Pancreas (tissue), 10 donors: ENCODE measurements around the gene SLC37A3. TPM values are rescaled to one million over a fixed set of nuclear protein-coding genes. Genes with fewer than 3 reads are reported as not detected.

ENCODE experiments used
- ATAC-seq, 4 donors: fragments of 200-7000 bp; cut with Tn5 transposase; one replicate each; pipeline versions ENCODE4 v1.8.0 to v1.9.1; 2020; ENCODE audit warnings: mild to moderate bottlenecking in 4 of 4, moderate library complexity in 4 of 4
- DNase-seq, 6 donors: peaks; one replicate each; pipeline ENCODE4 v3.0.0-alpha.2; 2020
- FAIRE-seq: peaks from 2 replicates; lab custom pipeline; 2012; peaks lifted over from hg19 to GRCh38; lab: Jason Lieb, UNC
- H3K27ac ChIP-seq, 4 donors: fragments of 200-600 bp; sonication (generic); 1 replicate in 3 of 4; 2 replicates in 1 of 4; pipeline versions ENCODE4 v1.5.0 to v1.8.0; 2020
- H3K27me3 ChIP-seq, 4 donors: fragments of 200-600 bp; one replicate each; pipeline ENCODE4 v1.8.0; 2021
- H3K36me3 ChIP-seq, 3 donors: fragments of 200-600 bp; sonication (generic) in 1 of 3; one replicate each; pipeline versions ENCODE4 v1.5.0 to v1.8.0; 2020 to 2021
- H3K4me1 ChIP-seq, 3 donors: fragments of 200-600 bp; one replicate each; pipeline ENCODE4 v1.8.0; 2021
- H3K4me3 ChIP-seq, 4 donors: fragments of 200-600 bp; sonication (generic) in 2 of 4; one replicate each; pipeline versions ENCODE4 v1.5.0 to v1.8.0; 2020 to 2021
- H3K9me3 ChIP-seq, 4 donors: fragments of 200-600 bp; one replicate each; pipeline ENCODE4 v1.8.0; 2021
- CTCF ChIP-seq, 4 donors: fragments of 200-600 bp; sonication (generic) in 3 of 4; IDR thresholded peaks; one replicate each; pipeline versions ENCODE4 v1.5.0 to v1.8.0; 2021; ENCODE audit warnings: antibody characterized with exemption in 4 of 4
- WGBS, 2 donors: extraction: QIAGEN DNeasy Blood & Tissue Kit; methylation state at CpG; one replicate each; pipeline ENCODE4 v1.1.7; 2013; 5-methylcytosine and 5-hydroxymethylcytosine counted together
- intact Hi-C, 3 donors: fragments of 100-400 bp; cut with DNase I; formaldehyde crosslinking; loops; one replicate each; pipeline versions ENCODE4 v1.11.1 to v1.14.2; 2022
- polyA plus RNA-seq, 2 donors: library from polyadenylated mRNA; stranded (reverse); fragments of 200-250 nt; gene quantifications; one replicate each; pipeline ENCODE4 v1.2.3, GENCODE V29; 2013
- total RNA-seq, 6 donors: library from RNA; stranded (reverse); fragmentation: NEBNext Ultra II Directional in 4 of 6; extraction: Animal tissue kit (Norgen Biotek cat#: 25700) in 4 of 6; gene quantifications; one replicate each; pipeline versions ENCODE4 v1.2.1 to v1.2.4, GENCODE V29; 2021 to 2023
- donor health status: healthy with polysubstance abuse.
- donor health status: DM: no; HTN: no; CAD: no; lungs with moderate emphysema.
- donor health status: DM: no; HTN: no; CAD: no.
- donor health status: control.
- donor health status: control.
- donor health status: Bipolar disorder and iron deficiency.
- donor health status: DM: yes; HTN: yes; CAD: no.
- donor health status: DM: no; HTN: no; CAD: no.
- donor health status: DM: no; HTN: no; CAD: no.
- donor health status: DM: yes; HTN: yes; CAD: no.

SLC37A3 gene
- total and polyA plus RNA-seq, 8 donors, result 17.3 to 30.3 (median 24.0) TPM

- no peak for ATAC-seq
- 79 to 82% methylated on average over 6 of the region's 6 CpGs for WGBS, 2 donors
- intact Hi-C loops, result no loop called here
- no peak overlapping the region for H3K4me3 ChIP-seq
- no peaks in the 10 kb centered on the region for H3K4me1 ChIP-seq
- DNase-seq, result no peak
- no peaks in the 10 kb centered on the region for H3K27me3 ChIP-seq
- no peaks in the 10 kb centered on the region for H3K36me3 ChIP-seq
- no peak overlapping the region for H3K27ac ChIP-seq
- H3K9me3 ChIP-seq, result no peaks in the 10 kb centered on the region
- FAIRE-seq, result no peak
- TF ChIP-seq CTCF (IDR thresholded peaks at IDR 0.05), result no peak
These were observed 112.4 kb downstream of the SLC37A3 start for GRCh38 chr7:140285938-140286337.

- intact Hi-C loops, result no loop called here
- TF ChIP-seq CTCF (IDR thresholded peaks at IDR 0.05), result no peak
- no peaks in the 10 kb centered on the region for H3K36me3 ChIP-seq
- ATAC-seq (no peak), FAIRE-seq (no peak), DNase-seq (no peak)
- no peak overlapping the region for H3K27ac ChIP-seq
- no peaks in the 10 kb centered on the region for H3K27me3 ChIP-seq
- WGBS, 2 donors, result 92 to 94% methylated on average over 1 of the region's 1 CpG
- H3K4me1 ChIP-seq, result no peaks in the 10 kb centered on the region
- no peak overlapping the region for H3K4me3 ChIP-seq
- H3K9me3 ChIP-seq, result no peaks in the 10 kb centered on the region
These were observed 114.3 kb downstream of the SLC37A3 start for GRCh38 chr7:140284062-140284461.

Other genes starting within 250 kb of the SLC37A3 start
- gene KDM7A, start 221.5 kb downstream of the SLC37A3 start, total RNA-seq, result 1 to 10 TPM; 5.2 to 8.5 (median 6.7) TPM
- 1 to 10 TPM; 3.3 to 4.5 TPM for gene KDM7A, start 221.5 kb downstream of the SLC37A3 start, polyA plus RNA-seq
- gene RAB19, start 5.5 kb upstream of the SLC37A3 start, total RNA-seq, result 10 to 100 TPM in 1 of 6 donors, 1 to 10 TPM in 5; 4.6 to 10.7 (median 6.8) TPM
- gene RAB19, start 5.5 kb upstream of the SLC37A3 start, polyA plus RNA-seq, result 1 to 10 TPM; 1.5 to 1.8 TPM
- 10 to 100 TPM; 59.3 to 65.8 (median 61.0) TPM for gene MKRN1, start 81.0 kb upstream of the SLC37A3 start, total RNA-seq
- 10 to 100 TPM; 26.5 to 47.2 TPM for gene MKRN1, start 81.0 kb upstream of the SLC37A3 start, polyA plus RNA-seq
- gene DENND2A, start 242.3 kb upstream of the SLC37A3 start, total RNA-seq, result 1 to 10 TPM; 1.1 to 2.2 (median 1.6) TPM
- gene DENND2A, start 242.3 kb upstream of the SLC37A3 start, polyA plus RNA-seq, result 1 to 10 TPM; 3.1 to 5.0 TPM